OCI-LY1 (cell line): ENCODE measurements around the gene PRTFDC1.

Source experiments
- H2AFZ ChIP-seq: fragments of 200-600 bp; sonication (generic), shearing (Covaris generic); 2 replicates; pipeline ENCODE4 v1.6.0; 2014; ENCODE audit warnings: antibody characterized with exemption, mild to moderate bottlenecking, low read length
- H3F3A ChIP-seq: fragments of 200-600 bp; sonication (generic), shearing (Covaris generic); 2 replicates; pipeline ENCODE4 v1.6.0; 2014; ENCODE audit warnings: mild to moderate bottlenecking, antibody characterized with exemption, low read length, moderate library complexity; ENCODE audit not compliant: insufficient read depth
- H3K27ac ChIP-seq: fragments of 200-600 bp; sonication (generic); 2 replicates; pipeline ENCODE4 v1.5.1; 2014; ENCODE audit warnings: low read length, mixed run types, mild to moderate bottlenecking, low read depth; ENCODE audit not compliant: poor library complexity, severe bottlenecking
- H3K27me3 ChIP-seq: fragments of 200-600 bp; sonication (generic); 2 replicates; pipeline ENCODE4 v1.6.0; 2014; ENCODE audit warnings: antibody characterized with exemption, mild to moderate bottlenecking, low read length, moderate library complexity; ENCODE audit not compliant: insufficient read depth
- H3K36me3 ChIP-seq: fragments of 200-600 bp; sonication (generic); 2 replicates; pipeline ENCODE4 v1.6.1; 2014; ENCODE audit warnings: mild to moderate bottlenecking, antibody characterized with exemption, low read length, moderate library complexity, mixed read lengths; ENCODE audit not compliant: insufficient read depth
- H3K4me1 ChIP-seq: fragments of 200-600 bp; sonication (generic); 2 replicates; pipeline ENCODE4 v1.5.1; 2014; ENCODE audit warnings: mild to moderate bottlenecking, low read length, moderate library complexity; ENCODE audit not compliant: insufficient read depth, severe bottlenecking
- H3K4me2 ChIP-seq: fragments of 200-600 bp; sonication (generic), shearing (Covaris generic); 2 replicates; pipeline ENCODE4 v1.6.1; 2014; ENCODE audit warnings: low read length
- H3K4me3 ChIP-seq: fragments of 200-600 bp; sonication (generic); 2 replicates; pipeline ENCODE4 v1.5.1; 2014; ENCODE audit warnings: low read length, low read depth, mild to moderate bottlenecking, mixed read lengths; ENCODE audit not compliant: poor library complexity, severe bottlenecking
- H3K79me2 ChIP-seq: fragments of 200-600 bp; shearing (Covaris generic); 2 replicates; pipeline ENCODE4 v1.6.1; 2016; ENCODE audit warnings: mixed run types, low read length, mixed read lengths; ENCODE audit not compliant: insufficient read depth
- H3K9ac ChIP-seq: fragments of 200-600 bp; sonication (generic), shearing (Covaris generic); 2 replicates; pipeline ENCODE4 v1.6.1; 2014; ENCODE audit warnings: mild to moderate bottlenecking, low read length, mixed read lengths
- H3K9me2 ChIP-seq: fragments of 200-600 bp; sonication (generic), shearing (Covaris generic); 2 replicates; pipeline ENCODE4 v1.6.1; 2014; ENCODE audit warnings: low read depth, mild to moderate bottlenecking, low read length, mixed read lengths
- H3K9me3 ChIP-seq: fragments of 200-600 bp; shearing (Covaris generic); 2 replicates; pipeline ENCODE4 v1.6.1; 2014; ENCODE audit warnings: low read length, mixed read lengths
- H4K20me1 ChIP-seq: fragments of 200-600 bp; sonication (generic), shearing (Covaris generic); 2 replicates; pipeline ENCODE4 v1.6.0; 2016; ENCODE audit warnings: mild to moderate bottlenecking, low read length; ENCODE audit not compliant: insufficient read depth
- EZH2 ChIP-seq: fragments of 200-600 bp; sonication (generic), shearing (Covaris generic); IDR thresholded peaks from 2 replicates; pipeline ENCODE4 v1.8.0; 2017; ENCODE audit warnings: borderline replicate concordance, mixed run types, mild to moderate bottlenecking, antibody characterized with exemption, low read length, moderate library complexity, mixed read lengths
- TF ChIP-seq, protein P1 (sequence below): fragments of 200-600 bp; sonication (generic), shearing (Covaris generic); IDR thresholded peaks from 2 replicates; pipeline ENCODE4 v1.5.1; 2017; ENCODE audit warnings: mild to moderate bottlenecking, antibody characterized with exemption, low read length, moderate library complexity, mixed read lengths

The PRTFDC1 gene

GRCh38 chr10:24893127-24893526, 59.3 kb downstream of the PRTFDC1 start:
- Histone ChIP-seq H3K4me2 (no peak overlapping the region), H3K79me2 (no peaks in the 10 kb centered on the region), H3K9me3 (no peaks in the 10 kb centered on the region), H3K4me1 (no peaks in the 10 kb centered on the region), H3K9ac (no peak overlapping the region), H4K20me1 (no peaks in the 10 kb centered on the region), H3K27me3 (no peaks in the 10 kb centered on the region), H3K27ac (no peak overlapping the region), H3K36me3 (no peaks in the 10 kb centered on the region), H3K9me2 (no peaks in the 10 kb centered on the region), H2AFZ (no peak overlapping the region), H3F3A (no peaks in the 10 kb centered on the region), H3K4me3 (no peak overlapping the region)
- TF ChIP-seq, protein P1, sequence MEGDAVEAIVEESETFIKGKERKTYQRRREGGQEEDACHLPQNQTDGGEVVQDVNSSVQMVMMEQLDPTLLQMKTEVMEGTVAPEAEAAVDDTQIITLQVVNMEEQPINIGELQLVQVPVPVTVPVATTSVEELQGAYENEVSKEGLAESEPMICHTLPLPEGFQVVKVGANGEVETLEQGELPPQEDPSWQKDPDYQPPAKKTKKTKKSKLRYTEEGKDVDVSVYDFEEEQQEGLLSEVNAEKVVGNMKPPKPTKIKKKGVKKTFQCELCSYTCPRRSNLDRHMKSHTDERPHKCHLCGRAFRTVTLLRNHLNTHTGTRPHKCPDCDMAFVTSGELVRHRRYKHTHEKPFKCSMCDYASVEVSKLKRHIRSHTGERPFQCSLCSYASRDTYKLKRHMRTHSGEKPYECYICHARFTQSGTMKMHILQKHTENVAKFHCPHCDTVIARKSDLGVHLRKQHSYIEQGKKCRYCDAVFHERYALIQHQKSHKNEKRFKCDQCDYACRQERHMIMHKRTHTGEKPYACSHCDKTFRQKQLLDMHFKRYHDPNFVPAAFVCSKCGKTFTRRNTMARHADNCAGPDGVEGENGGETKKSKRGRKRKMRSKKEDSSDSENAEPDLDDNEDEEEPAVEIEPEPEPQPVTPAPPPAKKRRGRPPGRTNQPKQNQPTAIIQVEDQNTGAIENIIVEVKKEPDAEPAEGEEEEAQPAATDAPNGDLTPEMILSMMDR = no peak
- TF ChIP-seq EZH2 = no peak

- H3K79me2 ChIP-seq = no peaks in the 10 kb centered on the region
- H3K36me3 ChIP-seq = no peaks in the 10 kb centered on the region
- H3K9me3 ChIP-seq = no peaks in the 10 kb centered on the region
- H3K9me2 ChIP-seq = no peaks in the 10 kb centered on the region
- H3K27me3 ChIP-seq = no peaks in the 10 kb centered on the region
- no peak overlapping the region for H3K4me2 ChIP-seq
- no peak overlapping the region for H3K4me3 ChIP-seq
- H2AFZ ChIP-seq = no peak overlapping the region
- H3K4me1 ChIP-seq = no peaks in the 10 kb centered on the region
- no peaks in the 10 kb centered on the region for H4K20me1 ChIP-seq
- H3K9ac ChIP-seq = no peak overlapping the region
- no peak for TF ChIP-seq EZH2
- TF ChIP-seq, protein P1 = no peak
- H3F3A ChIP-seq = no peaks in the 10 kb centered on the region
- H3K27ac ChIP-seq = no peak overlapping the region
Observed at GRCh38 chr10:24891823-24892222, 60.6 kb downstream of the PRTFDC1 start.

DNA sequence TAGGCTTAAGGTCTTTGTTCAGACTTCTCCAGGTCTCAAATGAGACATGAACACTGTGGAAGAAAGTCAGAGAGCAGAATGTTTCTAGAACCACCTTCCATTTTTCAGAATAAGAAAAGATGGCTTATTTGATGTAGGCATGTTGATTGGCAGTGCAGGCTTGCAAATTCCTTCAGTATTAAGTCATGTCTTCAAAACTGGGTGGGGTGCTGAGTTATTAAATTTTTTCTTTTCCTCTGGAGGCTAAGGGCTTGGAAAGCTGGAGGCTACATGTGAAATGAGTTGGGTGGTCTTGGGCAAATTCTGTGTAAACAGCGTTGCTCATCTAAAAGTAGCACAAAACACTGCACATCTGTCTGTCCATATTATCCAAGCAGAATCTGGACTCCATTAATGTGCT, 62.8 kb downstream of the PRTFDC1 start:
- no peaks in the 10 kb centered on the region for H4K20me1 ChIP-seq
- TF ChIP-seq EZH2 = no peak
- TF ChIP-seq, protein P1 = no peak
- H3K4me3 ChIP-seq = no peak overlapping the region
- H3K9me3 ChIP-seq = no peaks in the 10 kb centered on the region
- H2AFZ ChIP-seq = no peak overlapping the region
- H3K27ac ChIP-seq = no peak overlapping the region
- H3K4me2 ChIP-seq = no peak overlapping the region
- H3K4me1 ChIP-seq = no peaks in the 10 kb centered on the region
- no peaks in the 10 kb centered on the region for H3K9me2 ChIP-seq
- H3K27me3 ChIP-seq = no peaks in the 10 kb centered on the region
- H3K9ac ChIP-seq = no peak overlapping the region
- H3F3A ChIP-seq = no peaks in the 10 kb centered on the region
- H3K36me3 ChIP-seq = no peaks in the 10 kb centered on the region
- no peaks in the 10 kb centered on the region for H3K79me2 ChIP-seq
